ENCODE results near the gene SRGAP2C. TPM values are rescaled to one million over a fixed set of nuclear protein-coding genes. Genes with fewer than 3 reads are reported as not detected.
"Not testable (repeated sequence)": the region's sequence is repeated elsewhere in the genome, so short reads cannot be mapped to it uniquely, and the experiment has no call there.

The SRGAP2C gene
- total RNA-seq, 1 experiment from 2014 or later, result 26.2 TPM

GRCh38 chr1:121339611-121340010 is 154.8 kb downstream of the SRGAP2C start:
- not testable (repeated sequence) for H4K20me1 ChIP-seq (ENCODE audit: insufficient read depth, low read depth, low read length); H3K79me2 ChIP-seq (ENCODE audit: low read length); H3K9ac ChIP-seq (ENCODE audit: low read length); H3K9me2 ChIP-seq (replicated peaks; ENCODE audit: insufficient read depth, low read length); H3K4me1 ChIP-seq (ENCODE audit: low read length); H3K4me2 ChIP-seq (ENCODE audit: low read depth, low read length, poor library complexity, severe bottlenecking); H3K4me3 ChIP-seq (ENCODE audit: low read length); H3K27me3 ChIP-seq (ENCODE audit: low read length); H3K36me3 ChIP-seq (ENCODE audit: insufficient read depth, low read length); H3K27ac ChIP-seq (ENCODE audit: low read length); H3K9me3 ChIP-seq (ENCODE audit: low read length); DNase-seq; H2AFZ ChIP-seq (ENCODE audit: low read length)

- H3K9ac ChIP-seq (ENCODE audit: low read length); H3K27ac ChIP-seq (ENCODE audit: low read length); H3K9me2 ChIP-seq (replicated peaks; ENCODE audit: insufficient read depth, low read length); H3K4me1 ChIP-seq (ENCODE audit: low read length); H3K79me2 ChIP-seq (ENCODE audit: low read length); H4K20me1 ChIP-seq (ENCODE audit: insufficient read depth, low read depth, low read length); H3K27me3 ChIP-seq (ENCODE audit: low read length); H3K9me3 ChIP-seq (ENCODE audit: low read length); H3K4me2 ChIP-seq (ENCODE audit: low read depth, low read length, poor library complexity, severe bottlenecking); H2AFZ ChIP-seq (ENCODE audit: low read length); H3K4me3 ChIP-seq (ENCODE audit: low read length); H3K36me3 ChIP-seq (ENCODE audit: insufficient read depth, low read length): not testable (repeated sequence)
- peak; percentile 37 for DNase-seq
Measured at GRCh38 chr1:121343311-121343906, 158.6 kb downstream of the SRGAP2C start.

GRCh38 chr1:121344355-121344754 is 159.6 kb downstream of the SRGAP2C start:
- not testable (repeated sequence) for H3K4me1 ChIP-seq (ENCODE audit: low read length); DNase-seq; H3K4me3 ChIP-seq (ENCODE audit: low read length); H3K9ac ChIP-seq (ENCODE audit: low read length); H3K4me2 ChIP-seq (ENCODE audit: low read depth, low read length, poor library complexity, severe bottlenecking); H3K79me2 ChIP-seq (ENCODE audit: low read length); H3K9me3 ChIP-seq (ENCODE audit: low read length); H3K27me3 ChIP-seq (ENCODE audit: low read length); H3K9me2 ChIP-seq (replicated peaks; ENCODE audit: insufficient read depth, low read length); H2AFZ ChIP-seq (ENCODE audit: low read length); H4K20me1 ChIP-seq (ENCODE audit: insufficient read depth, low read depth, low read length); H3K27ac ChIP-seq (ENCODE audit: low read length); H3K36me3 ChIP-seq (ENCODE audit: insufficient read depth, low read length)

GRCh38 chr1:121346654-121347053 is 161.9 kb downstream of the SRGAP2C start:
- not testable (repeated sequence) for H3K27ac ChIP-seq (ENCODE audit: low read length); H4K20me1 ChIP-seq (ENCODE audit: insufficient read depth, low read depth, low read length); H2AFZ ChIP-seq (ENCODE audit: low read length); H3K4me2 ChIP-seq (ENCODE audit: low read depth, low read length, poor library complexity, severe bottlenecking); H3K9ac ChIP-seq (ENCODE audit: low read length); H3K4me3 ChIP-seq (ENCODE audit: low read length); H3K9me3 ChIP-seq (ENCODE audit: low read length); H3K9me2 ChIP-seq (replicated peaks; ENCODE audit: insufficient read depth, low read length); H3K4me1 ChIP-seq (ENCODE audit: low read length); H3K36me3 ChIP-seq (ENCODE audit: insufficient read depth, low read length); H3K27me3 ChIP-seq (ENCODE audit: low read length); H3K79me2 ChIP-seq (ENCODE audit: low read length)
- DNase-seq, result peak; percentile 36

GRCh38 chr1:121347476-121347875 is 162.7 kb downstream of the SRGAP2C start:
- not testable (repeated sequence) for H3K36me3 ChIP-seq (ENCODE audit: insufficient read depth, low read length); H3K9ac ChIP-seq (ENCODE audit: low read length); H3K9me3 ChIP-seq (ENCODE audit: low read length); H3K79me2 ChIP-seq (ENCODE audit: low read length); H4K20me1 ChIP-seq (ENCODE audit: insufficient read depth, low read depth, low read length); H3K27me3 ChIP-seq (ENCODE audit: low read length); H2AFZ ChIP-seq (ENCODE audit: low read length); H3K4me2 ChIP-seq (ENCODE audit: low read depth, low read length, poor library complexity, severe bottlenecking); H3K4me3 ChIP-seq (ENCODE audit: low read length); H3K4me1 ChIP-seq (ENCODE audit: low read length); H3K27ac ChIP-seq (ENCODE audit: low read length); H3K9me2 ChIP-seq (replicated peaks; ENCODE audit: insufficient read depth, low read length)
- peak; percentile 39 for DNase-seq

GRCh38 chr1:121348115-121348514 is 163.3 kb downstream of the SRGAP2C start:
- not testable (repeated sequence) for H3K4me3 ChIP-seq (ENCODE audit: low read length); DNase-seq; H3K9me3 ChIP-seq (ENCODE audit: low read length); H3K9ac ChIP-seq (ENCODE audit: low read length); H3K27ac ChIP-seq (ENCODE audit: low read length); H3K36me3 ChIP-seq (ENCODE audit: insufficient read depth, low read length); H3K9me2 ChIP-seq (replicated peaks; ENCODE audit: insufficient read depth, low read length); H3K27me3 ChIP-seq (ENCODE audit: low read length); H3K4me2 ChIP-seq (ENCODE audit: low read depth, low read length, poor library complexity, severe bottlenecking); H3K79me2 ChIP-seq (ENCODE audit: low read length); H3K4me1 ChIP-seq (ENCODE audit: low read length); H2AFZ ChIP-seq (ENCODE audit: low read length); H4K20me1 ChIP-seq (ENCODE audit: insufficient read depth, low read depth, low read length)

- H3K9ac ChIP-seq (ENCODE audit: low read length); H3K9me2 ChIP-seq (replicated peaks; ENCODE audit: insufficient read depth, low read length); H3K4me1 ChIP-seq (ENCODE audit: low read length); H3K9me3 ChIP-seq (ENCODE audit: low read length); H3K79me2 ChIP-seq (ENCODE audit: low read length); H3K27ac ChIP-seq (ENCODE audit: low read length); H3K4me3 ChIP-seq (ENCODE audit: low read length); DNase-seq; H2AFZ ChIP-seq (ENCODE audit: low read length); H3K36me3 ChIP-seq (ENCODE audit: insufficient read depth, low read length); H3K27me3 ChIP-seq (ENCODE audit: low read length); H3K4me2 ChIP-seq (ENCODE audit: low read depth, low read length, poor library complexity, severe bottlenecking); H4K20me1 ChIP-seq (ENCODE audit: insufficient read depth, low read depth, low read length): not testable (repeated sequence)
Measured at GRCh38 chr1:121349332-121349967, 164.7 kb downstream of the SRGAP2C start.

GRCh38 chr1:121355711-121356420 is 171.1 kb downstream of the SRGAP2C start:
- H3K4me2 ChIP-seq (ENCODE audit: low read depth, low read length, poor library complexity, severe bottlenecking); H3K4me3 ChIP-seq (ENCODE audit: low read length); H3K9ac ChIP-seq (ENCODE audit: low read length); H3K79me2 ChIP-seq (ENCODE audit: low read length); H3K4me1 ChIP-seq (ENCODE audit: low read length); H4K20me1 ChIP-seq (ENCODE audit: insufficient read depth, low read depth, low read length); H3K27ac ChIP-seq (ENCODE audit: low read length); H3K9me3 ChIP-seq (ENCODE audit: low read length); DNase-seq; H3K36me3 ChIP-seq (ENCODE audit: insufficient read depth, low read length); H2AFZ ChIP-seq (ENCODE audit: low read length); H3K27me3 ChIP-seq (ENCODE audit: low read length); H3K9me2 ChIP-seq (replicated peaks; ENCODE audit: insufficient read depth, low read length): not testable (repeated sequence)

Measured in Karpas-422 (cell line).